ENCODE data around the gene TBX4.
A peak's percentile ranks its signal among the peaks of the same experiment; 100 is the strongest.

The TBX4 gene

GRCh38 chr17:61452301-61453290 is at the start of gene TBX4:
TBX4 (plus strand) TSS chr17:61452422; CDS start chr17:61456491, 4,069 bp downstream.
- peak within 1 kb of the TSS; percentile 66 for H3K4me3 Mint-ChIP-seq
- H3K36me3 Mint-ChIP-seq (ENCODE audit: low read depth), result no peaks in the 10 kb centered on the region
- peaks cover 78% of the 10 kb centered on the region for H3K27me3 Mint-ChIP-seq
- H3K27ac Mint-ChIP-seq, result no peak within 1 kb of the TSS
- peaks cover 30% of the 10 kb centered on the region for H3K4me1 Mint-ChIP-seq (ENCODE audit: low read depth)
- no peaks in the 10 kb centered on the region for H3K9me3 Mint-ChIP-seq
- DNase-seq, result no peak

GRCh38 chr17:61402978-61403800 is 49.0 kb upstream of the TBX4 start:
- Mint-ChIP-seq H3K27me3 (peaks cover 74% of the 10 kb centered on the region), H3K4me1 (ENCODE audit: low read depth) (peaks cover 44% of the 10 kb centered on the region), H3K4me3 (peak overlapping the region; percentile 60), H3K27ac (no peak overlapping the region), H3K36me3 (ENCODE audit: low read depth) (no peaks in the 10 kb centered on the region), H3K9me3 (no peaks in the 10 kb centered on the region)
- peak; percentile 63 for DNase-seq

- DNase-seq, result peak; percentile 46
These were observed 48.2 kb upstream of the TBX4 start for GRCh38 chr17:61403801-61404662.

GRCh38 chr17:61404663-61404912 is 47.6 kb upstream of the TBX4 start:
- Mint-ChIP-seq H3K9me3 (no peaks in the 10 kb centered on the region), H3K4me3 (no peak overlapping the region), H3K27ac (no peak overlapping the region), H3K36me3 (ENCODE audit: low read depth) (no peaks in the 10 kb centered on the region), H3K4me1 (ENCODE audit: low read depth) (peaks cover 44% of the 10 kb centered on the region), H3K27me3 (peaks cover 78% of the 10 kb centered on the region)
- no peak for DNase-seq

More at GRCh38 chr17:61403801-61404662, 48.2 kb upstream of the TBX4 start:
- no peaks in the 10 kb centered on the region for H3K36me3 Mint-ChIP-seq (ENCODE audit: low read depth)
- peak overlapping the region; percentile 35 for H3K4me3 Mint-ChIP-seq
- H3K9me3 Mint-ChIP-seq, result no peaks in the 10 kb centered on the region
- H3K27ac Mint-ChIP-seq, result no peak overlapping the region
- peaks cover 44% of the 10 kb centered on the region for H3K4me1 Mint-ChIP-seq (ENCODE audit: low read depth)
- H3K27me3 Mint-ChIP-seq, result peaks cover 76% of the 10 kb centered on the region

GRCh38 chr17:61404913-61405685 is 47.1 kb upstream of the TBX4 start:
- Mint-ChIP-seq H3K27ac (no peak overlapping the region), H3K4me1 (ENCODE audit: low read depth) (peaks cover 48% of the 10 kb centered on the region), H3K27me3 (peaks cover 82% of the 10 kb centered on the region), H3K9me3 (no peaks in the 10 kb centered on the region), H3K4me3 (no peak overlapping the region), H3K36me3 (ENCODE audit: low read depth) (no peaks in the 10 kb centered on the region)
- DNase-seq, result peak; percentile 52

- Mint-ChIP-seq H3K27ac (no peak overlapping the region), H3K4me3 (no peak overlapping the region), H3K9me3 (no peaks in the 10 kb centered on the region), H3K27me3 (peaks cover 85% of the 10 kb centered on the region), H3K4me1 (ENCODE audit: low read depth) (peaks cover 50% of the 10 kb centered on the region), H3K36me3 (ENCODE audit: low read depth) (no peaks in the 10 kb centered on the region)
- DNase-seq, result peak; percentile 35
These were observed 46.3 kb upstream of the TBX4 start for GRCh38 chr17:61405686-61406536.

- peaks cover 46% of the 10 kb centered on the region for H3K4me1 Mint-ChIP-seq (ENCODE audit: low read depth)
These were observed 45.7 kb upstream of the TBX4 start for GRCh38 chr17:61406537-61406845.

GRCh38 chr17:61406971-61407911 is 45.0 kb upstream of the TBX4 start:
- no peak overlapping the region for H3K4me3 Mint-ChIP-seq
- H3K36me3 Mint-ChIP-seq (ENCODE audit: low read depth), result no peaks in the 10 kb centered on the region
- peaks cover 76% of the 10 kb centered on the region for H3K27me3 Mint-ChIP-seq
- H3K9me3 Mint-ChIP-seq, result no peaks in the 10 kb centered on the region
- peaks cover 44% of the 10 kb centered on the region for H3K4me1 Mint-ChIP-seq (ENCODE audit: low read depth)
- H3K27ac Mint-ChIP-seq, result no peak overlapping the region
- DNase-seq, result no peak

More at GRCh38 chr17:61406537-61406845, 45.7 kb upstream of the TBX4 start:
- Mint-ChIP-seq H3K27ac (no peak overlapping the region), H3K9me3 (no peaks in the 10 kb centered on the region), H3K27me3 (peaks cover 82% of the 10 kb centered on the region), H3K36me3 (ENCODE audit: low read depth) (no peaks in the 10 kb centered on the region), H3K4me3 (no peak overlapping the region)
- DNase-seq, result no peak

- Mint-ChIP-seq H3K27me3 (peaks cover 69% of the 10 kb centered on the region), H3K27ac (no peak overlapping the region)
These were observed 43.8 kb upstream of the TBX4 start for GRCh38 chr17:61408151-61409041.

GRCh38 chr17:61409301-61410112 is 42.7 kb upstream of the TBX4 start:
- Mint-ChIP-seq H3K4me1 (ENCODE audit: low read depth) (peaks cover 24% of the 10 kb centered on the region), H3K4me3 (peak overlapping the region; percentile 52), H3K27ac (no peak overlapping the region), H3K27me3 (peaks cover 62% of the 10 kb centered on the region), H3K36me3 (ENCODE audit: low read depth) (no peaks in the 10 kb centered on the region), H3K9me3 (no peaks in the 10 kb centered on the region)
- DNase-seq, result peak; percentile 66

More at GRCh38 chr17:61408151-61409041, 43.8 kb upstream of the TBX4 start:
- Mint-ChIP-seq H3K36me3 (ENCODE audit: low read depth) (no peaks in the 10 kb centered on the region), H3K4me1 (ENCODE audit: low read depth) (peaks cover 33% of the 10 kb centered on the region), H3K4me3 (peak overlapping the region; percentile 57), H3K9me3 (no peaks in the 10 kb centered on the region)
- DNase-seq, result no peak

Data from activated T-cell treated with anti-CD3 and anti-CD28 coated beads, Interleukin-2, amount 50 U/mL, for 24 hours (primary cell).